ENCODE results near the gene FBN3.

- TF ChIP-seq GATA2 (IDR thresholded peaks at IDR 0.05; ENCODE audit: low read depth, low read length) (no peak), GATA3 (IDR thresholded peaks at IDR 0.05; ENCODE audit: low read depth, low read length) (no peak)
These were observed at the start of gene FBN3 for GRCh38 chr19:8149261-8150094.

Data from SH-SY5Y (cell line).